SK-N-MC (cell line): Measurements from ENCODE around the gene KIF1A.

Experiments
- EZH2 ChIP-seq: fragments of 200-600 bp; sonication (generic); IDR thresholded peaks from one replicate; pipeline ENCODE4 v1.6.1; 2017; ENCODE audit warnings: antibody characterized with exemption
- FOXP2 ChIP-seq: optimal IDR thresholded peaks from 2 replicates; pipeline ENCODE3; 2011; ENCODE audit warnings: mild to moderate bottlenecking, moderate library complexity; ENCODE audit not compliant: insufficient read depth; ENCODE audit errors: extremely low read length, control extremely low read depth
- POLR2AphosphoS5 ChIP-seq: IDR thresholded peaks from 2 replicates; pipeline ENCODE4 v1.6.1; 2012; ENCODE audit warnings: mild to moderate bottlenecking, low read depth, low read length, borderline replicate concordance

DNA sequence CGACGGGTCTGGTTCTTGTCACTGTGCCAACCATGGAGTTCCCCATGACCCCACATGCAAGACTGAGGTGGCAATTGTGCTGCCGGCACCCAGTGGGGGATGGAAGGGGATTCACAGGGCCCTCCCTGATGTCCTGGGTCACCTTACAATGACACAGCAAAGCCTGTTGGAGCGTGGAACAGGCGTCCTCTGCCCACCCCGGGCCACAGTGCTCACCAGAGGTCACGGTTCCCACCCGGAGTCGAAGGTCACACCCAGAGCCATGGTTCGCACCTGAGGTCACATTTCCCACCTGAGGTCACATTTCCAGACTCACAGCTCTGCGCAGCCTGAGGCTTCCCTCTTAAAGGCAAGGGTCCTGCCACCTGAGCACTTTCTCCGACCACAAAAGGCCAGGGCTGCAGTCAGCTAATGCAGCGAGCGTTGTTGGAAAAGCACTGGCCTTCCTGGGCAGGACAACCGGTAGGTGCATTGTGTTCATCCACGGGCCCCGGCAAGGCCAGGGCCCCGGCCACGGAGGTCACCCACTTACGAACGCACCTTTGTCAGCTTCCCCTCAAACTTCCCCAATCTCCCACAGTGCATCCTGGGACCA is 24.0 kb downstream of the KIF1A start:
- TF ChIP-seq POLR2AphosphoS5, result no peak
- no peak for TF ChIP-seq EZH2
- TF ChIP-seq FOXP2, result no peak
